ENCODE results near the gene APEH.

Gene APEH

DNA sequence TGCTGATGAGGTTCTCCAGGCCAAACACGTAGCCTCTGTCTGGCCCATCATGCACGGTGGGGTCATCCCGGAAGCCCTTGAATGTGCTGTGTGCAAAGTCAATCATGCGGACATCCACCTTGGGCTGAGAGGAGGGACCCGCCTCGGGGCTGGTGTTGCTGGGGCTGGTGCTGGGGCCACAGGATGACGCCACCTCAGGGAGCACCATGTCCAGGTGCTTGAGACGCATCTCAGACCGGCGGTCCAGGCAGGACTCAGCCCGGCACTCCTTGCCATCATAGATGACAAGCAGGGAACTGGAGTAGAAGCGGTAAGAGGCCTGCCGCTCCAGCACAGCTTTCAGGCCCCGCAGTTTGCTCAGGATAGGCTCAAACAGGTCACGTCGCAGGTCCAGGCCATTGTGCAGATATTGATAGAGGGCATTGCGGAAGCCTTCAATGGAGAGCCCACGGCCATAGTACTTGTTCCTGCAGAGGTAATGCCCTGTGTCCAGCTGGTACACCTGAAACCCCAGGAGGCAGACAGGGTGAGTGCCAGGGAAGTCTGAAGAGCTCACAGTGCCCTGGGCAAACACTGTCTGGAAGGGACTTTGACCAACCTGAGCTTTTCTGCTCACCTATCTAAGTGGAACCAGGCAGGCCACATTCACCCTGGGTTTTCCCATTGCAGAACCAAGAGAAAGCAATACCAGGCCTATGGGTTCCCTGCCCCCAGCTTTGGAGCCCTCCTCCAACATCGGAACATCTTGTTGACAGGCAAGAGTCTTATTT, 53.2 kb downstream of the APEH start:
- Histone ChIP-seq H3K9me3 (ENCODE audit: low read length) (no peaks in the 10 kb centered on the region), H3K27me3 (ENCODE audit: insufficient read depth, low read length) (no peaks in the 10 kb centered on the region), H3K9ac (ENCODE audit: low read length) (peak overlapping the region; percentile 30; the same call in 1 of the 2 replicates), H3K79me2 (ENCODE audit: insufficient read depth, low read length) (no peaks in the 10 kb centered on the region), H3K9me2 (ENCODE audit: low read depth, low read length) (no peaks in the 10 kb centered on the region), H4K20me1 (ENCODE audit: insufficient read depth, low read length) (no peaks in the 10 kb centered on the region), H3K4me2 (ENCODE audit: low read length) (peak overlapping the region; percentile 28; the same call in 1 of the 2 replicates), H2AFZ (ENCODE audit: low read length) (no peak overlapping the region), H3F3A (ENCODE audit: insufficient read depth, low read length) (no peaks in the 10 kb centered on the region), H3K36me3 (ENCODE audit: insufficient read depth, low read length) (peaks cover 31% of the 10 kb centered on the region), H3K4me3 (ENCODE audit: low read depth, low read length, poor library complexity, severe bottlenecking) (no peak overlapping the region), H3K27ac (ENCODE audit: low read depth, low read length, poor library complexity, severe bottlenecking) (peak overlapping the region; percentile 85), H3K4me1 (ENCODE audit: insufficient read depth, low read length, severe bottlenecking) (peaks cover 30% of the 10 kb centered on the region)
- TF ChIP-seq EZH2 (IDR thresholded peaks at IDR 0.05; ENCODE audit: borderline replicate concordance, low read length), result no peak
- TF ChIP-seq, protein P1, sequence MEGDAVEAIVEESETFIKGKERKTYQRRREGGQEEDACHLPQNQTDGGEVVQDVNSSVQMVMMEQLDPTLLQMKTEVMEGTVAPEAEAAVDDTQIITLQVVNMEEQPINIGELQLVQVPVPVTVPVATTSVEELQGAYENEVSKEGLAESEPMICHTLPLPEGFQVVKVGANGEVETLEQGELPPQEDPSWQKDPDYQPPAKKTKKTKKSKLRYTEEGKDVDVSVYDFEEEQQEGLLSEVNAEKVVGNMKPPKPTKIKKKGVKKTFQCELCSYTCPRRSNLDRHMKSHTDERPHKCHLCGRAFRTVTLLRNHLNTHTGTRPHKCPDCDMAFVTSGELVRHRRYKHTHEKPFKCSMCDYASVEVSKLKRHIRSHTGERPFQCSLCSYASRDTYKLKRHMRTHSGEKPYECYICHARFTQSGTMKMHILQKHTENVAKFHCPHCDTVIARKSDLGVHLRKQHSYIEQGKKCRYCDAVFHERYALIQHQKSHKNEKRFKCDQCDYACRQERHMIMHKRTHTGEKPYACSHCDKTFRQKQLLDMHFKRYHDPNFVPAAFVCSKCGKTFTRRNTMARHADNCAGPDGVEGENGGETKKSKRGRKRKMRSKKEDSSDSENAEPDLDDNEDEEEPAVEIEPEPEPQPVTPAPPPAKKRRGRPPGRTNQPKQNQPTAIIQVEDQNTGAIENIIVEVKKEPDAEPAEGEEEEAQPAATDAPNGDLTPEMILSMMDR (IDR thresholded peaks at IDR 0.05; ENCODE audit: low read length), result no peak

DNA sequence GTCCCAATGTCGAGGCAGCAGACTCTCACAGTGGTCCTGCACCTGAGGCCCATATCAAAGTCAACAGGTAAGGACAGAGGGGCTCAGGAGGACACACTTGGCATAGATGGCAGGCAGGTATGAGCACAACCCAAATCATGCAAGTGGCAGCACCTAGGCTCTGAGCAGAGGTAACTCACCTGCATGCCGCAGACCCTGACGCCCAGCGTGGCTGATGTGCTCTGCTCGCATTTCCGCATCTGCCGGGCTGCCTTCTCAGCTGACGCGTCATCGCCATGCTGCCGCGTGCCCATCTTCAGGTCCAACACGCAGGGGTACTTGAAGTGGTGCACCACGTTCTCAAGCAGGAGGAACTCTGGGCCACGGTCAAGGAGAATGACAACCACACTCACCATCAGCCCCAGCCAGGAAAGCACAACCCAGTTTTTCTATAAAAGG, 53.8 kb downstream of the APEH start:
- peaks cover 33% of the 10 kb centered on the region for H3K36me3 ChIP-seq (ENCODE audit: insufficient read depth, low read length)
- H3K9me3 ChIP-seq (ENCODE audit: low read length), result no peaks in the 10 kb centered on the region
- H3K27ac ChIP-seq (ENCODE audit: low read depth, low read length, poor library complexity, severe bottlenecking), result no peak overlapping the region
- H3K4me3 ChIP-seq (ENCODE audit: low read depth, low read length, poor library complexity, severe bottlenecking), result no peak overlapping the region
- TF ChIP-seq EZH2 (IDR thresholded peaks at IDR 0.05; ENCODE audit: borderline replicate concordance, low read length), result no peak
- TF ChIP-seq, protein P1 (IDR thresholded peaks at IDR 0.05; ENCODE audit: low read length), result no peak
- H3K27me3 ChIP-seq (ENCODE audit: insufficient read depth, low read length), result no peaks in the 10 kb centered on the region
- H4K20me1 ChIP-seq (ENCODE audit: insufficient read depth, low read length), result no peaks in the 10 kb centered on the region
- no peaks in the 10 kb centered on the region for H3K79me2 ChIP-seq (ENCODE audit: insufficient read depth, low read length)
- no peak overlapping the region for H3K4me2 ChIP-seq (ENCODE audit: low read length)
- H3K4me1 ChIP-seq (ENCODE audit: insufficient read depth, low read length, severe bottlenecking), result peaks cover 24% of the 10 kb centered on the region
- no peaks in the 10 kb centered on the region for H3K9me2 ChIP-seq (ENCODE audit: low read depth, low read length)
- no peak overlapping the region for H2AFZ ChIP-seq (ENCODE audit: low read length)
- H3F3A ChIP-seq (ENCODE audit: insufficient read depth, low read length), result no peaks in the 10 kb centered on the region
- no peak overlapping the region for H3K9ac ChIP-seq (ENCODE audit: low read length)

DNA sequence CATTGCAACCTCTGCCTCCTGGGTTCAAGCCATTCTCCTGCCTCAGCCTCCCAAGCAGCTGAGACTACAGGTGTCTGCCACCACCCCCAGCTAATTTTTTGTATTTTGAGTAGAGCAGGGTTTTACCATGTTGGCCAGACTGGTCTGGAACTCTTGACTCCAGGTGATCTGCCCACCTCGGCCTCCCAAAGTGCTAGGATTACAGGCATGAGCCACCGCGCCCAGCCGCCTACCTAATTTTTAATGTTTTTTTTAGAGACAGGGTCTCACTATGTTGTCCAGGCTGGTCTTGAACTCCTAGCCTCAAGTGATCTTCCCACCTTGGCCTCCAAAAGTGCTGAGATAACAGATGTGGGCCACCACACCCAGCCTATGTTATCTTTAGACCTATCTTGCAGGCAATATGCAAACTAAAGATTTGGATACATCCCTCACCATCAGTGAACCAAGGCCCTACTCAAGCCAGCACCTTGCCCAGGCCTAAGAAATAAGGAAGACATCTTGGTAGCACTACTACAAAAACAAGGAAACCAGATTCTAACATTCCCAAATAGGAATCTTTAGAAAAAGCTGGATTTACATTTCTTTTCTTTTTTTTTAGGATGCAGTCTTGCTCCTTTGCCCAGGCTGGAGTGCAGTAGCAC, 55.9 kb downstream of the APEH start:
- Histone ChIP-seq H3K9me3 (ENCODE audit: low read length) (no peaks in the 10 kb centered on the region), H3K36me3 (ENCODE audit: insufficient read depth, low read length) (peaks cover 48% of the 10 kb centered on the region), H3K27ac (ENCODE audit: low read depth, low read length, poor library complexity, severe bottlenecking) (no peak overlapping the region), H2AFZ (ENCODE audit: low read length) (no peak overlapping the region), H3K79me2 (ENCODE audit: insufficient read depth, low read length) (no peaks in the 10 kb centered on the region), H3K9ac (ENCODE audit: low read length) (no peak overlapping the region), H3K27me3 (ENCODE audit: insufficient read depth, low read length) (no peaks in the 10 kb centered on the region), H3K9me2 (ENCODE audit: low read depth, low read length) (no peaks in the 10 kb centered on the region), H3K4me1 (ENCODE audit: insufficient read depth, low read length, severe bottlenecking) (peaks cover 12% of the 10 kb centered on the region), H3K4me2 (ENCODE audit: low read length) (no peak overlapping the region), H3K4me3 (ENCODE audit: low read depth, low read length, poor library complexity, severe bottlenecking) (no peak overlapping the region), H4K20me1 (ENCODE audit: insufficient read depth, low read length) (no peaks in the 10 kb centered on the region), H3F3A (ENCODE audit: insufficient read depth, low read length) (no peaks in the 10 kb centered on the region)
- TF ChIP-seq, protein P1 (IDR thresholded peaks at IDR 0.05; ENCODE audit: low read length), result no peak

Data from OCI-LY1 (cell line).